RKO (cell line): ENCODE data around the gene MPG.
"Not testable (repeated sequence)": the region's sequence is repeated elsewhere in the genome, so short reads cannot be mapped to it uniquely, and the experiment has no call there.

Source experiments
- DNase-seq: peaks from one replicate; pipeline ENCODE4 v3.0.0-alpha.2; 2016; ENCODE audit warnings: low spot score

MPG gene

DNA sequence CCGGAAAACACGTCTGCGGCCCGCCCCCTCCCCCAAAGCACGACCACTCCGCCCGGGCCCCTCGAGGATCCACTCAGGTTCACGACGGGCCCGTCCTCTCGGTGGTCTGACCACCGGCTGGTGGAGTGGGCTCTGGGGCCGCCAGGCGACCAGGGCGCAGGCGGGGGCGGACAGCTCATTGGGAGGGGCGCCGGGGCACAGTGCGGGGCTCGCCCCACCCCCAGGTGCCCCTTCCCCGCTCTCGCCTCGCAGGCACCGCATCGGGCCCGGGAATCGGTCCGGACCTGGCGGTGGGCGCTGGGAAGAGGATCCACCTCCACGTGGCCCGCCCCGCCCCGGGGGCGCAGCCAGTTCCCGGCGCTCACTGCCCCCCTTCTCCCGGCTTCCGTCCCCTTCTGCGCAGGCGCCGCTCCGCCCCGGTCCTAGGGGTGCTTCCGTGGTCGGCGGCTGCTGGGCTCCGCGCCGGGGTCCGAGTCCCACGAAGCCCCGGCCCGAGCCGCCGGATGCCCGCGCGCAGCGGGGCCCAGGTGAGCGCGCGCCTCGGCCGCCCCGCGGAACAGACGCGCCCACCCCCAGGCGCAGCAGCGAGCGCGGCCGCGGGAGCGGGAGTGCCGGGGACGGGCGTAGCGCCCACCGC lies at the start of gene MPG:
TSS of gene MPG (plus strand) at position 419 of the 637 bp plus-strand sequence. CDS start at position 504, 85 bp downstream.
- peak; percentile 82 for DNase-seq

DNA sequence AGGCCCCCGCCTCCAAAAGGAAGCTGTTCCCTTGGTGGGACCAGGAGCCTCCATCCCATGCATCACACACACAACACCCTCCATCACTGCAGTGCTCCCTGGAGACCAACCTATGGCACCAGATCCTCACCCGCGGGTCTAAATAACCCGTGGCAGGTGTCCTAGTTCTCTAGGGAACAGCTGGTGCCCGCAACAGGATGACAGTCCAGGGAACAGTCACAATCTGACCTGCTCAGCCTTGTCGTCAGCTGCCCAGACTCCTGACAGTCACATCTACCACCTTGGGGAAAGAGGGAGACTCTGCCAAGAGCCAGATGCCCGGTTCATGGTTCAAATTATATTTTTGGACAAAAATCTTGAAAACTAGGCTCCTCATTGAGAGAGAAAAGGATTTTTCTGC lies 47.4 kb upstream of the MPG start:
- not testable (repeated sequence) for DNase-seq

GRCh38 chr16:33154-33876 lies 44.7 kb upstream of the MPG start:
- not testable (repeated sequence) for DNase-seq

- no peak for DNase-seq
Measured at GRCh38 chr16:33877-34647, 44.0 kb upstream of the MPG start.

- DNase-seq, result no peak
Measured at GRCh38 chr16:34648-34987, 43.4 kb upstream of the MPG start.

DNA sequence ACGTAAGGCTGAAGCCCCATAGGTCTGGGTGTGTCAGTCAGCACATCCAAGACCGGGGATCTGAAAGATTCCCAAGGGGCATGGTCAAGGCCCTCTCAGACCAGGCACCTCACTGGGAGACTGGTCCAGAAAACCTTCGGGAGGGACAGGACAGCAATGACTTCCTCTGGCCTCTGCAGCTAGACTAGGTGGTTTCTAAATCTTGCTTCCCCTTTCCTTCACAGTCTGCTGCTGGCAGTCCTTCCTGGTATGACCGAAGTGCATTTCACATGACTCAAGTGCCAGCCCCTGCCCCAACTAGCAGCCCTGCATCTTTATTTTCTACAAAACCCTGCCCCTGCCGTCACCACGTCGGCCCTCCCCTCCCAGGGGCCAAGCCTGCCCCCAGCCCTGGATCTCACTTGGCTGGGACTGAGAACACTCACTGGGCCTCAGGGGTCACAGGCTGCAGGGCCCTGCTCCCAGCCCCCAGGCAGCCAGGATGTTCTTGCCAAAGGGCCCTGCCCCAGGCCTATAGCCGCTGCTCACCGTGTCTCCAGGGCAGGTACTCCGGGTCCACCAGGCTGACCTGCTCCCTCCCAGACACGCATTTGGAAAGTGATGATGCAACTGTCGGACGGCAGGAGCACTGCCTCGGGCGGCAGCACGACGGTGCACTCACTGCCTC lies 42.9 kb upstream of the MPG start:
- no peak for DNase-seq

DNA sequence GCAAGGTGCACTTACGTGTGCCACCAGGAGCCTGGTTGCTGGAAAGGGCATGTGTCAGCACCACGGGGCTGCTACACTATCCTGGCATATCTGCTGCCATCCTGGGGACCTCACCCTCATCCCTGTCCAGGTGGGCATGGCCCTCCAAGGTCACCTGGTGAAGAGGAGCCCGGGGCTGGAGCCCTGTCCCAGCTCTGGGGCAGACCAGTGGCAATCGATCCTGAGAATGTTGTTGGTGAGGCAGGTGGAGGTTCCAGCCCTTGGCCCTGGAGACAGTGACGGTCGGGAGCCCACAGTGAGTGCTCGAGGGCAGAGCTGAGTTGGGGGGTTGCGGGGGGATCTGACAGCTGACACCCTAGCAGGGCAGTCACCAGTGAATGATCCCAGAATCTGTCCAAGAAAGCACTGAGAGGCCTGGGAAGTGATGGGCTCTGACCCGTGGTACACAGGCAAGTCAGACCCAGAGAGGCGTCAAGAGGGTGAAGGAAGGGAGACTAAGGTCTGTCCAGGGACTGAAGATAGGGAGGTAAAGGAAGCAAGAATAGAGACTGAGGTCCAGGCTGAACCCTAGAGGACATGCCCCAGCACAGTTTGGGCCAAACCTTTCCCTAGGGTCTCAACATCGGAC lies 42.2 kb upstream of the MPG start:
- DNase-seq, result no peak

DNA sequence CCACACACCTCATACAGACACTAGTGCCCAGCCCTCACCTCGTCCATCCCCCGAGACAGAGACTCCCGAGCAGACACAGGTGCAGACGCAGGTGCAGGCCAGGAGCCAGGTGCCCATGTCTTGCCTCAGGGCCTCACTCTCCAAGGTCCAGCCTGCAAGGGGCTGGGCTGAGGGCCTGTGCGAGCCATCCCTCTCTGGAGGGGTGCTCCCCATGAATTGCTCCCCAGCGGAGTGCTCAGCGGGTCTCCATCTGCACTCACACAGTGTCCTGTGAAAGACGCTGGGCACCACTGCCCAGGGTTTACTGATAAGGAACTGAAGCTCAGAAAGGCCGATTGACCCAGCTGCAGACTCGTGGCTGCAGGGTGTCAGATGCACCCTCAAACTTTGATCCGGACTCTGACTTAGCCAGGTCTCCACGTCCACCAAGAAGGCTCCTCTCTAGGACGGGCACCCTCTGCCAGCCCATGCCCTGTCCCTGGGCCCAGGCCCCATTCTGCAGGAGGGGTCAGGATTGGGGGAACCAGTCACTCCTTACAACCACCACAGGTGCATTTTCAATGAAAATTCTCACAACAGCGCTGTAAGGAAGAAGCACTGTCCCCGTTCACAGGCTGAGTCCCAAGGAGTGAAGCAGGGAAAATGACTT lies 41.6 kb upstream of the MPG start:
- no peak for DNase-seq

DNA sequence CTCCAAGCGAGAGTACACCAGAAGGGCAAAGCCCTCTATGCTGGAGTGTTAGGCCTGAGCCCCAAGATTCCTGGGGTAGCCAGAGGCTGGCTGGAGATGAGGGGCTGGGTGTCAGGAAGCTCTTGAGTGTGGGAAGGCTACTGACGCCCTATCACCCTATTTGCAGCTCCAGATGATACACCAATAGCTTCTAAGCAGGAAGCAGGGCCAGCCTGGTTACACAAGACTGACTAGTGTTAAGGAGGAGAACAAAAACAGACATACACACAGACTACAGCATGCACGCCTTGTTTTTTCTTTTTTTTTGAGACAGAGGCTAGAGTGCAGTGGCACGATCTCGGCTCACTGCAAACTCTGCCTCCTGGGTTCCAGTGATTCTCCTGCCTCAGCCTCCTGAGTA lies 40.5 kb upstream of the MPG start:
- DNase-seq, result no peak

- DNase-seq, result not testable (repeated sequence)
Measured at GRCh38 chr16:38206-38605, 39.8 kb upstream of the MPG start.

DNA sequence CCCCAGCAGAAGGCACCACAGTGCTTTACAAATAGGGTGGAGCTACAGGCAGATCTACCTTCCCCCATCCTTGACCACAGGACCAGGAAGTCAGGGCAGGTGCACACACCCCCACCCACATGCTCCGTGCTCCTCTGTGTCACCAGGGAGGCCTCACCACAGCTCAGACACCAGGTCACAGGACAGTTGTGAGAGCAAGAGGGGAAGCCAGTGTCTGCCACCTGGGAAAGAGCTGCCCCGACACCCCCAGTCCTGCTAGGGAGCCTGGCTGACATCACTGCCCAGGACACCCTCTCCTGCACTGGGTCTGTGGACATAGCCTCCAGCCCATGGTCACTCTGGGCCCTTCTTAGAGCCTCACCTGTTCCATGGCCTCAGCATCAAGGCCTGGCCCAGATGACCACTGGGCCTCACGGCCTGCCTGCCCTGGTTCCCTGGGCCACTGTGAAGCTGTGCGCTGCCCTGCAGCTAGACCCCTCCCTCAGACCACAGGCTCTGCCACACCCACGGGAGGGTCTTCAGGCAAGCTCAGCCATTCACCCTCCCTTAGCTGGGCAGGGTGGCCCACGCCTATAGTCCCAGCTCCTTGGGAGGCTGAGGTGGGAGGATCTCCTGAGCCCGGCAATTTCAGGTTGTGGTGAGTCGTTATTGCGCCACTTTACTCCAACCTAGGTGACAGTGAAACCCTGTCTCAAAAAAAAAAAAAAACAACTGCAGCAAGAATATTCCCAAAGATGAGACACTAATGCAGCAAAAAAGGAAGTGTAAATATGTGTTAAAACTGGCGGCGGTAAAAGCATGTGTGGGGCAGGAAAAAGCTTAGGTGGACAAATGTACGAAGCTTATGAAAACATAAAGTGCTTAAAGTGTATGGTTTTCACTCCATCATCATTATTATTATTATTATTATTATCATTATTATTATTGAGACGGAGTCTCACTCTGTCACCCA lies 38.8 kb upstream of the MPG start:
- DNase-seq, result no peak

DNA sequence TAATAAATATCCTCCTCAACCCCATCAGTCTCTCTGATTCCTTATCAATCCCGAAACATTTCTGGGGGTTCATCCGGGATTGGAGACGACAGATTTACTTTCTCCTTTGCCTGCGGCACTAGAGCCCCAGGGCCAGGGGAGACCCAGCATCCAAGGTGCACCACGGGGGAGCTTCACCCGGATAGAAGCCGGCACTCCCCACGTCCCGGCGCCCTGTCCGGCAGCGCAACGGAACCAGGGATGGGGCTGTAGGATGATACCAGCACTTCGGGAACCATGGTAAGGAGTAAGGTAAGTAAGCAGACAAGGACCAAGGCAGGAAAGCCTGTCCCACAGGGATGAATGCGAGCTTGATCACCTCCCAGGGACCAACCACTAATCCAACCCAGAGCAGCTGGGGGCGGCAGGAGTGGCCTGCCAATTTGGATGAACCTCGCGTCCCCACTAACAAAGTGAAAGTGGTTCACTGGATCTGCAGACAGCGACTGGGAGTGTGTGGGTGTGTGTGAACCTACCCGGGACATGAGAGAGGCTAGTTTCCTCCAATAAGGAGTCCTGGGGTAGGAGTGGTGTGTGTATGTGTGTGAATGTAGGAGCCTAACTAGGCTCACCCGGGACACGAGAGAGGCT lies 36.5 kb upstream of the MPG start:
- no peak for DNase-seq

- no peak for DNase-seq
Measured at GRCh38 chr16:42069-42457, 36.0 kb upstream of the MPG start.

GRCh38 chr16:42691-43090 lies 35.3 kb upstream of the MPG start:
- no peak for DNase-seq

DNA sequence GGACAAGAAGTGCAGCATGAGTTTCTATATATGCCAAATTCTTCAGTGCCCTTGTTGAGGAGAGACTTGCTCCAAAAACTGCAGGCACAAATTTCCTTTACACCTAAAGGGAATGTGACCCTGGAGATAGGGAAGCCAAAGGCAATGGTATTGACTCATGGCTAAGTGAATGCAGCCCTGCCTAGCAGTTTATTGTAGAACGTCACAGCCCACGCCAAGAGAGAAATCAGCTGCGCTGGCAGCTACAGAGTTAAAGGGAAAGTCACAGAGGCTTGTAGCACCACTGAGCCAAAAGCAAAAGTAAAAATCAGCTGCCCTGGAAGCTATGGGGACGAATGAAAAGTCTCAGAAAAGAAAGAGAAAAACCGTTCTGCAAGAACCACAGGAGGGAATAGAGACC lies 34.7 kb upstream of the MPG start:
- no peak for DNase-seq

- DNase-seq, result no peak
Measured at GRCh38 chr16:44655-45054, 33.4 kb upstream of the MPG start.

- no peak for DNase-seq
Measured at GRCh38 chr16:45454-45853, 32.6 kb upstream of the MPG start.

GRCh38 chr16:46510-46909 lies 31.5 kb upstream of the MPG start:
- not testable (repeated sequence) for DNase-seq

- DNase-seq, result no peak
Measured at GRCh38 chr16:47234-47633, 30.8 kb upstream of the MPG start.
